IPS DF 4.7 (cell line): Measurements from ENCODE around the gene RAD51B.
"Not testable (repeated sequence)": the region's sequence is repeated elsewhere in the genome, so short reads cannot be mapped to it uniquely, and the experiment has no call there.

Experiments used
- DNase-seq: peaks from one replicate; pipeline ENCODE4 v3.0.0-alpha.2; 2013; ENCODE audit warnings: low spot score; ENCODE audit errors: extremely low read depth

The RAD51B gene

GRCh38 chr14:67943947-67944346, 124.4 kb downstream of the RAD51B start:
- DNase-seq: no peak

GRCh38 chr14:67944605-67945004, 125.0 kb downstream of the RAD51B start:
- no peak for DNase-seq

GRCh38 chr14:67949771-67950170, 130.2 kb downstream of the RAD51B start:
- DNase-seq: no peak

- DNase-seq: no peak
These were observed 130.8 kb downstream of the RAD51B start for GRCh38 chr14:67950386-67950785.

GRCh38 chr14:67951529-67952135, 132.1 kb downstream of the RAD51B start:
- no peak for DNase-seq

- no peak for DNase-seq
These were observed 132.8 kb downstream of the RAD51B start for GRCh38 chr14:67952381-67952780.

GRCh38 chr14:67952786-67953185, 133.2 kb downstream of the RAD51B start:
- DNase-seq: no peak

GRCh38 chr14:67955261-67955660, 135.7 kb downstream of the RAD51B start:
- no peak for DNase-seq

GRCh38 chr14:67957946-67958345, 138.4 kb downstream of the RAD51B start:
- DNase-seq: no peak

GRCh38 chr14:67961676-67962075, 142.1 kb downstream of the RAD51B start:
- no peak for DNase-seq

GRCh38 chr14:67962215-67962644, 142.7 kb downstream of the RAD51B start:
- DNase-seq: no peak

GRCh38 chr14:67963545-67963944, 144.0 kb downstream of the RAD51B start:
- DNase-seq: no peak

GRCh38 chr14:67963960-67964812, 144.6 kb downstream of the RAD51B start:
- DNase-seq: no peak

- no peak for DNase-seq
These were observed 146.1 kb downstream of the RAD51B start for GRCh38 chr14:67965696-67966095.

- DNase-seq: no peak
These were observed 147.6 kb downstream of the RAD51B start for GRCh38 chr14:67967206-67967605.

GRCh38 chr14:67967970-67968369, 148.4 kb downstream of the RAD51B start:
- not testable (repeated sequence) for DNase-seq

- DNase-seq: no peak
These were observed 151.3 kb downstream of the RAD51B start for GRCh38 chr14:67970923-67971322.

GRCh38 chr14:67971627-67972625, 152.3 kb downstream of the RAD51B start:
- DNase-seq: no peak

GRCh38 chr14:67973436-67973835, 153.9 kb downstream of the RAD51B start:
- no peak for DNase-seq

GRCh38 chr14:67975470-67975869, 155.9 kb downstream of the RAD51B start:
- DNase-seq: no peak

GRCh38 chr14:67977434-67978034, 158.0 kb downstream of the RAD51B start:
- DNase-seq: no peak
